ENCODE measurements around the gene SELENOO. TPM values are rescaled to one million over a fixed set of nuclear protein-coding genes. Genes with fewer than 3 reads are reported as not detected.

Gene SELENOO
- total and polyA plus RNA-seq, 9 donors: 0.40 to 31.1 (median 23.0) TPM

- Histone ChIP-seq H3K27ac (no peak overlapping the region), H3K36me3 (no peaks in the 10 kb centered on the region), H3K27me3 (no peaks in the 10 kb centered on the region), H3K4me1 (ENCODE audit: insufficient read depth) (peaks cover 10% of the 10 kb centered on the region), H3K4me3 (peak overlapping the region; percentile 71), H3K9me3 (no peaks in the 10 kb centered on the region)
- intact Hi-C loops (cut with DNase I): loop anchor here in 3 of 4 donors (5.0 to 10.0 kb wide), 3 partner anchors 100 to 282 kb away; partner anchors contain the start of genes LMF2 (in 1 of the 3), NCAPH2 (in 1 of the 3), PPP6R2 (in 1 of the 3) and SCO2 (in 1 of the 3)
- WGBS, 3 donors: 21 to 37% (median 27%) methylated on average over 14 of the region's 14 CpGs
- DNase-seq: no peak
- no peak for TF ChIP-seq CTCF (IDR thresholded peaks at IDR 0.05)
- TF ChIP-seq POLR2A (IDR thresholded peaks at IDR 0.05): no peak
- no peak for TF ChIP-seq EP300 (IDR thresholded peaks at IDR 0.05)
Measured at GRCh38 chr22:50242406-50242949, 41.7 kb downstream of the SELENOO start.

- H3K27me3 ChIP-seq: no peaks in the 10 kb centered on the region
- intact Hi-C loops (cut with DNase I): loop anchor here in 3 of 4 donors (5.0 to 10.0 kb wide), 3 partner anchors 98 to 281 kb away; partner anchors contain the start of genes LMF2 (in 1 of the 3), NCAPH2 (in 1 of the 3), PPP6R2 (in 1 of the 3) and SCO2 (in 1 of the 3)
- no peaks in the 10 kb centered on the region for H3K36me3 ChIP-seq
- H3K4me1 ChIP-seq (ENCODE audit: insufficient read depth): peaks cover 10% of the 10 kb centered on the region
- peak overlapping the region in 1 of 2 donors; percentile 82 for H3K27ac ChIP-seq
- 2 to 11% (median 4%) methylated on average over 24 to 27 of the region's 27 CpGs for WGBS, 3 donors
- H3K9me3 ChIP-seq: no peaks in the 10 kb centered on the region
- no peak for TF ChIP-seq POLR2A (IDR thresholded peaks at IDR 0.05)
- no peak for TF ChIP-seq CTCF (IDR thresholded peaks at IDR 0.05)
- no peak for TF ChIP-seq EP300 (IDR thresholded peaks at IDR 0.05)
- peak overlapping the region; percentile 71 for H3K4me3 ChIP-seq
- peak in 2 of 5 donors; percentile 35 to 43 for DNase-seq
Measured at GRCh38 chr22:50243685-50244419, 43.0 kb downstream of the SELENOO start.

GRCh38 chr22:50244420-50245213 lies 43.8 kb downstream of the SELENOO start, which contains the start of gene TUBGCP6:
Gene TUBGCP6 (minus strand): TSS chr22:50245023. CDS start chr22:50244459, 564 bp downstream.
- 0% methylated on average over 39 to 76 of the region's 76 CpGs for WGBS, 3 donors
- Histone ChIP-seq H3K9me3 (no peaks in the 10 kb centered on the region), H3K4me1 (ENCODE audit: insufficient read depth) (peaks cover 10% of the 10 kb centered on the region), H3K4me3 (peak within 1 kb of the TSS; percentile 71), H3K27ac (peak within 1 kb of the TSS; percentile 50 to 82), H3K36me3 (no peaks in the 10 kb centered on the region), H3K27me3 (no peaks in the 10 kb centered on the region)
- peak; percentile 92 to 97 (median 95) for DNase-seq
- intact Hi-C loops (cut with DNase I): loop anchor here in 3 of 4 donors (5.0 to 10.0 kb wide), 3 partner anchors 98 to 280 kb away; partner anchors contain the start of genes LMF2 (in 1 of the 3), NCAPH2 (in 1 of the 3), PPP6R2 (in 1 of the 3) and SCO2 (in 1 of the 3)
- TF ChIP-seq EP300 (IDR thresholded peaks at IDR 0.05) (no peak), CTCF (IDR thresholded peaks at IDR 0.05) (peak in 1 of 3 donors; percentile 66), POLR2A (IDR thresholded peaks at IDR 0.05) (peak; percentile 91)

All from ovary (tissue), 9 donors.